NCI-H146 treated with DMSO at 0.1 percent for 48 hours (cell line): ENCODE results near the gene ERAL1.
"Not testable (repeated sequence)": the region's sequence is repeated elsewhere in the genome, so short reads cannot be mapped to it uniquely, and the experiment has no call there.

Experiments used
- DNase-seq: peaks from one replicate; lab custom pipeline; 2025; ENCODE audit not compliant: unreplicated experiment; lab: John Stamatoyannopoulos, UW

The ERAL1 gene

GRCh38 chr17:28849281-28849680 is 5.5 kb upstream of the ERAL1 start:
- no peak for DNase-seq

GRCh38 chr17:28853295-28853694 is 1.5 kb upstream of the ERAL1 start:
- DNase-seq, result no peak

- DNase-seq, result no peak
Observed at GRCh38 chr17:28855336-28855679, 492 bp downstream of the ERAL1 start.

DNA sequence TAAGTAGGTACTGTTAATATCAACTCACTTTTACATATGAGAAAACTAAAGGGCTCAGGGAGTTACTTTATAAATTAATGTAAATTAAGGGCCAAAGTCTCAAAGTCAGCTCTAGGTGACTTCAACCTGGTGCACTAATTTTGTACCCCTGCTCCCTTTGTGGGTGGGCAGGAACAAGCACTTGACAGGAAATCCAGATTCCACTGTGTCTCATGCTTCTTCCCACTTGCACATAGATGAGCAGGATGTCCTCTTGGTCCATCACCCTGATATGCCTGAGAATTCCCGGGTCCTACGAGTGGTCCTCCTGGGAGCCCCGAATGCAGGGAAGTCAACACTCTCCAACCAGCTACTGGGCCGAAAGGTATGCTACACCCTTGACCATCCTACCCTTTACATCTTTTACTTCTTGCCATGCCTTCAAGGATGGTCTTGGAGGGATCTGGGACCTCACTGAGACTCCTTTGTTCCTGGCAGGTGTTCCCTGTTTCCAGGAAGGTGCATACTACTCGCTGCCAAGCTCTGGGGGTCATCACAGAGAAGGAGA is 1.3 kb downstream of the ERAL1 start:
- DNase-seq, result no peak

DNA sequence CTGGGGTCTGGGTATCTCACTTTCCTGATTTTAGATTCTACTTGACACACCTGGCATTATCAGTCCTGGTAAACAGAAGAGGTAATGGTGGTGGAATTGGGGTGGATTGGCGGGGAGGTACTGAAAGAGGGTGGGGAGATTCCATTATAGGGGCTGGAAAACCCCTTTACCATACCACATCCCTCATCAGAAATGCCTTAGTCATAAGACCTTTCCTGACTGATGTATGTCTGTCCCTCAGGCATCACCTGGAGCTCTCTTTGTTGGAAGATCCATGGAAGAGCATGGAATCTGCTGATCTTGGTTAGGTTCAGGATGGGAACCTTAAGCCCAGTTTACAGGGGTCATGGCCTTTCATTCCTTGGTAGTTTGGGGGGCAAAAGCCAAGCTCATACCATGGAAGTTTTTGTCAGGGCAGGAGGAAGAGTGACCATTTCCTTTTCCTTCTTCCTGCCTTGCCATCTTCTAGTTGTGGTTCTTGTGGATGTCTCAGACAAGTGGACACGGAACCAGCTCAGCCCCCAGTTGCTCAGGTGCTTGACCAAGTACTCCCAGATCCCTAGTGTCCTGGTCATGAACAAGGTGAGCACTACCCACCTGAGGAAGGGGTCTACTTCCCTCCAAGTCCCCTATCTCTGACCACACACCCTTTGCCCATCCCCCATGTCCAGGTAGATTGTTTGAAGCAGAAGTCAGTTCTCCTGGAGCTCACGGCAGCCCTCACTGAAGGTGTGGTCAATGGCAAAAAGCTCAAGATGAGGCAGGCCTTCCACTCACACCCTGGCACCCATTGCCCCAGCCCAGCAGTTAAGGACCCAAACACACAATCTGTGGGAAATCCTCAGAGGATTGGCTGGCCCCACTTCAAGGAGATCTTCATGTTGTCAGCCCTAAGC is 3.3 kb downstream of the ERAL1 start:
- no peak for DNase-seq

- no peak for DNase-seq
Observed at GRCh38 chr17:28858801-28859355, 4.1 kb downstream of the ERAL1 start.

GRCh38 chr17:28860363-28860808 is 5.6 kb downstream of the ERAL1 start:
- DNase-seq, result no peak

- no peak for DNase-seq
Observed at GRCh38 chr17:28861393-28862203, 6.8 kb downstream of the ERAL1 start.

DNA sequence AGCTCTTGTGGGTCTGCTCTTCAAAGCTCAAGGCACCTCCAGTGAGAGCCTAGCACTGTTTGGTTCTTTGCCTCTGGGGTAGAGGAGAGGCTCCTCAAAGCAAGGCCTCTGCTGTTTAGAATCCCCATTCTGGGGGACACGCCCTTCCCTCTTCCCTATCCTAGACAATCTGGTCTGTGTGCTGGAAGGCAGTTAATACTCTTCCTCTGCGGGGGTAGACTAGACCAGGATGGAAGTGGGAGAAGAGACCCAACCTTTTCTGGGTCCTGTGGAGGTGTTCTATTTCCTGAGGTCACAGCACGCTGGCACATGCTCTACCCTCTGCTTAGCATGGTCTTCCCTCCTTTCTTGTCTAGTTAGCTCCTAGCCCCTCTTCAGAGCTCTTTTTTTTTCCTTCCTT is 7.7 kb downstream of the ERAL1 start:
- no peak for DNase-seq

- no peak for DNase-seq
Observed at GRCh38 chr17:28863953-28864352, 9.1 kb downstream of the ERAL1 start.

- no peak for DNase-seq
Observed at GRCh38 chr17:28864991-28865849, 10.4 kb downstream of the ERAL1 start.

- DNase-seq, result no peak
Observed at GRCh38 chr17:28865946-28866752, 11.3 kb downstream of the ERAL1 start.

- DNase-seq, result no peak
Observed at GRCh38 chr17:28867276-28867675, 12.5 kb downstream of the ERAL1 start.

- DNase-seq, result no peak
Observed at GRCh38 chr17:28871056-28871579, 16.3 kb downstream of the ERAL1 start.

GRCh38 chr17:28873839-28874238 is 19.0 kb downstream of the ERAL1 start:
- no peak for DNase-seq

GRCh38 chr17:28874750-28875149 is 19.9 kb downstream of the ERAL1 start:
- no peak for DNase-seq

DNA sequence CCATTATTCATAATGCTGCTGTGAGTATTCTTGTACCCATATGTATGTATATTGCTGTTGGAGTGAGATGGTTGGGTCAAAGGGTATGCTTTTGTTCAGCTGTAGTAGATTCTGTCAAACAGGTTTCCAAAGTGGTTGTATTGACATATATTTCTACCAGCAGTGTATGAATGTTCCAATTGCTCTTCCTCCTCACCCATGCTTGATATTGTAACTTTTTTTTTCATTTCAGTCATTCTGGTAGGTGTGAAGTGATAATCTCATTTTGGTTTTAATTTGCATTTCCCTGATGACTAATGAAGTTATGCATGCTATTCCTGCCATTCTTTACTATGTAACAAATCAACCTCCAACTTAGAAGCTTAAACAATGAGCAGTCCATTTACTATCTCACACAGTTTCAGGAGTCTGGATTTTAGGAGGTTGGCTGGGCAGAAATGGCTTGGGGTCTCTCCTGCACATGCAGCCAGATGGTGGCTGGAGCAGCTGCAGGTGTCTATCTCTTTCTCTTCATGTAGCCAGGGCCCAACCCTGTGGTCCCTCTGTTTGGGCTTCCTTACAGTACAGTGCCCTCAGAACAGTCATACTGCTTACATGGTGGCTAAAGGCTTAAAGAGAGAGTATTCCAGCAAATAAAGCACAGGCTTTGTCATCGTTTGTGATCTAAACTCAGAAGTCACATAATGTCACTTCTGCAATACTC is 21.2 kb downstream of the ERAL1 start:
- DNase-seq, result no peak

DNA sequence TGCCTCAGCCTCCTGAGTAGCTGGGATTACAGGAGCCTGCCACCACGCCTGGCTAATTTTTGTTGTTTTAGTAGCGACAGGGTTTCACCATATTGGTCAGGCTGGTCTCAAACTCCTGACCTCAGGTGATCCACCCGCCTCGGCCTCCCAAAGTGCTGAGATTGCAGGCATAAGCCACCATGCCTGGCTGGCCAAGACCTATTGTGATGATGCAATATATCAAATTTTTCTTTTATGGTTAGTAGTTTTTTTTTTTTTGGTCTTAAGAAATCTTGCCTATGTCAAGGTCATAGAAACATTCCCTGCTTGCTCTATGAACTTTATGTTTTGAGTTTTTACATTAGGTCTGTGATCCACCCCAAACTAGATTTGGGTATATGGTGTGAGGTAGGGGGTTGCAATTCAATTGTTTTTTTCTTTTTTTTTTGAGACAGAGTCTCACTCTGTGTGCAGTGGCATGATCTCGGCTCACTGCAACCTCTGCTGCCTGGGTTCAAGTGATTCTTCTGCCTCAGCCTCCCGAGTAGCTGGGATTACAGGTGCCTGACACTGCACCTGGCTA is 22.4 kb downstream of the ERAL1 start:
- not testable (repeated sequence) for DNase-seq
